Chondrocyte (in vitro differentiated cells): ENCODE measurements around the gene PRKAR1B. TPM values are rescaled to one million over a fixed set of nuclear protein-coding genes. Genes with fewer than 3 reads are reported as not detected.
A peak's percentile ranks its signal among the peaks of the same experiment; 100 is the strongest.

Source experiments
- DNase-seq: peaks from one replicate; pipeline ENCODE4 v3.0.0; 2021; ENCODE audit warnings: mixed read lengths, low spot score
- H3K27ac Mint-ChIP-seq: one replicate; pipeline ENCODE4 v1.8.0; 2021; ENCODE audit warnings: mild to moderate bottlenecking, moderate library complexity, mixed read lengths; ENCODE audit not compliant: unreplicated experiment
- H3K27me3 Mint-ChIP-seq: 2 replicates; pipeline ENCODE4 v1.8.0; 2021; ENCODE audit warnings: low read depth, mixed read lengths
- H3K36me3 Mint-ChIP-seq: 2 replicates; pipeline ENCODE4 v1.8.0; 2021; ENCODE audit warnings: low read depth, mixed read lengths
- H3K4me1 Mint-ChIP-seq: 2 replicates; pipeline ENCODE4 v1.8.0; 2021; ENCODE audit warnings: low read depth, mild to moderate bottlenecking, mixed read lengths
- H3K4me3 Mint-ChIP-seq: one replicate; pipeline ENCODE4 v1.8.0; 2021; ENCODE audit warnings: mild to moderate bottlenecking, moderate library complexity, mixed read lengths; ENCODE audit not compliant: unreplicated experiment
- H3K9me3 Mint-ChIP-seq: 2 replicates; pipeline ENCODE4 v1.8.0; 2021; ENCODE audit warnings: low read depth, mixed read lengths
- total RNA-seq: library from RNA; stranded (reverse); gene quantifications from 3 replicates; pipeline ENCODE4 v1.2.1, GENCODE V29; 2021
- TF ChIP-seq, protein P1 (sequence below): fragments of 200-600 bp; sonication (generic); IDR thresholded peaks from 2 replicates; pipeline ENCODE4 v1.5.0; 2021; ENCODE audit warnings: antibody characterized with exemption, mild to moderate bottlenecking, moderate library complexity

The PRKAR1B gene
- total RNA-seq, 1 donor from 2014 or later, result 7.7 TPM

DNA sequence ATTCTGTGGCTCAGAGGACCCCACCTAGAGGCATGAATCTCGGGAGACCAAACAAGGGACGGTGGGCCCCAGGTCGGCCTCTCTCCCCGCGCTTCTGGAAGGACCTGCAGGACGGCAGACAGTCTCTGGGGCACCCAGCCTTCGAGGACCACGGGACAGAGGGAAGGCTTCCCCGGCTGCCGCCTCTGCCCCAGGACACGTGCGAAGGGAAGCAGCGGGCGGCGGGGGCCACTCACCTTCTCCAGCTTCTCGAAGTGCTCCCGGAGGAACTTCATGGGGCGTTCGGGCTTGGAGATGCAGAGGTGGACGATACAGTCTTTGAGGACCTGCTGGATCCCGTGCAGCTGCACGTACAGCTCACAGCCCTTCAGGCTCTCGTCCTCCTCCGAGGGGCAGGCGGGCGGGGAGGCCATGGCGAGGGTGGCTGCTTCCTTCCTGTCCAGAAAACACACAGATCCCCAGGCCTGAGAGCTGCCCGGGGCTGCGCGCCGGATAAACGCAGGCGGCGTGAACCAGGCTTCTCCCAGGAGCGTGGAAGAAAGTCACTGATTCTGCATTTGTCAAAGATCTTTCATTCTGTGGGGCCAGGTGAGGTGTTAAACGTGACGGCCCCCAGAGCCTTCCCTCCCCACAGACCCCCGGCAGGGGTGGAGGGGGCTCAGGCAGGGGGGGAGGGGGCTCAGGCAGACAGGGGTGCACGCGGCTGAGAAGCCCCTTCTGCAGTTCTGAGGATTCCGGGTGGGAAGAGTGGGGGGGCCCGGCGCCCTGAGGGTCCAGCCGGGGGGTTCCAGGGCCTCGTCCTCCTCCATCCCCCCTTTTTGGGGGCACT lies 15.8 kb downstream of the PRKAR1B start:
- TF ChIP-seq, protein P1, sequence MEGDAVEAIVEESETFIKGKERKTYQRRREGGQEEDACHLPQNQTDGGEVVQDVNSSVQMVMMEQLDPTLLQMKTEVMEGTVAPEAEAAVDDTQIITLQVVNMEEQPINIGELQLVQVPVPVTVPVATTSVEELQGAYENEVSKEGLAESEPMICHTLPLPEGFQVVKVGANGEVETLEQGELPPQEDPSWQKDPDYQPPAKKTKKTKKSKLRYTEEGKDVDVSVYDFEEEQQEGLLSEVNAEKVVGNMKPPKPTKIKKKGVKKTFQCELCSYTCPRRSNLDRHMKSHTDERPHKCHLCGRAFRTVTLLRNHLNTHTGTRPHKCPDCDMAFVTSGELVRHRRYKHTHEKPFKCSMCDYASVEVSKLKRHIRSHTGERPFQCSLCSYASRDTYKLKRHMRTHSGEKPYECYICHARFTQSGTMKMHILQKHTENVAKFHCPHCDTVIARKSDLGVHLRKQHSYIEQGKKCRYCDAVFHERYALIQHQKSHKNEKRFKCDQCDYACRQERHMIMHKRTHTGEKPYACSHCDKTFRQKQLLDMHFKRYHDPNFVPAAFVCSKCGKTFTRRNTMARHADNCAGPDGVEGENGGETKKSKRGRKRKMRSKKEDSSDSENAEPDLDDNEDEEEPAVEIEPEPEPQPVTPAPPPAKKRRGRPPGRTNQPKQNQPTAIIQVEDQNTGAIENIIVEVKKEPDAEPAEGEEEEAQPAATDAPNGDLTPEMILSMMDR, result no peak
- H3K36me3 Mint-ChIP-seq, result no peaks in the 10 kb centered on the region
- H3K27me3 Mint-ChIP-seq, result no peaks in the 10 kb centered on the region
- no peak overlapping the region for H3K27ac Mint-ChIP-seq
- no peaks in the 10 kb centered on the region for H3K9me3 Mint-ChIP-seq
- peak overlapping the region; percentile 40 for H3K4me3 Mint-ChIP-seq
- H3K4me1 Mint-ChIP-seq, result no peaks in the 10 kb centered on the region
- no peak for DNase-seq

DNA sequence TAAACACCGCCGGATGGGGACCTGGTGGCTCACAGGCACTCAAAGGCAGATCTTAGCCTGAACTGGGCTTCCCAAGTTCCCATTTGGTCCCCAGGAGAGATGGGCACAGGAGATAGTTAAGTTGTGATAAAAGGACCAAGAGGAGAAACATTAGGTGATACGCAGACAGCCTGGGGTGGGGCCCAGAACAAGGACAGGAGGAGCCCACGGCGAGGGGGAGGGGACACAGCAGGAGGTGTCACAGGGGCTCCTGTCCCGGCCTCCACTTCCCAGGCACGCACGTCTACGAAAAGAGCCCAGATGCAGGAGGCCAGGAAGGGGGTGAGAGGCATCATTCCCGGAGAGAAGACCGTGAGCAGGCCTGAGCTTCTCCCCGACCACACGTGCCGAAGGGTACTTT lies 16.9 kb downstream of the PRKAR1B start:
- no peak overlapping the region for H3K27ac Mint-ChIP-seq
- H3K27me3 Mint-ChIP-seq, result no peaks in the 10 kb centered on the region
- no peak overlapping the region for H3K4me3 Mint-ChIP-seq
- peaks cover 4% of the 10 kb centered on the region for H3K4me1 Mint-ChIP-seq
- no peaks in the 10 kb centered on the region for H3K36me3 Mint-ChIP-seq
- no peak for DNase-seq
- no peaks in the 10 kb centered on the region for H3K9me3 Mint-ChIP-seq
- TF ChIP-seq, protein P1, result no peak

DNA sequence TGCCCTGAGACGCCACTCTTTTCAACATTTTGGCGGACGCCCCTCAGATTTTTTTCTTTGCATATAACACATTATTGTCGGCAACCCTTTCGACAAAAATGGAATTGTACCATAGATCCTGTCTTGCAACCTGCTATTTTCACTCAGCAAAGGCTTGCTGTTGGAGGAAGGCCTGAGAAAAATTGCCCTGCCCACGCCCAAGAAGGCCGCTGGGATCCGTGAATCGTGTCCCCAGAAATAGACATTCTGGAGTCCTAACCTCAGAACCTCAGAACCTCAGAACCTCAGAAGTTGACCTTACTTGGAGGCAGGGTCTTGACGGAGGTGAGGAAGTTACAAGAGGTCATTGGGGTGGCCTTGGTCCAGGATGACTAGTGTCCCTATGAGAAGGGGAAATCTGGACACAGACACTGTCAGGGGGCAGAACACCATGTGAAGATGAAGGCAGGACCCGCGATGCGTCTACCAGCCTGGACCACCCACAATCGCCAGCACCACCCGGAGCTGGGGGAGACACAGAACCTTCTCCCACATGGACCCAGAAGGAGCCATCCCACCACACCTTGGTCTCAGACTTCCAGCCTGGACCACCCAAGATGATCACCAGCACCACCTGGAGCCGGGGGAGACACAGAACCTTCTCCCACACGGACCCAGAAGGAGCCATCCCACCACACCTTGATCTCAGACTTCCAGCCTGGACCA lies 19.6 kb downstream of the PRKAR1B start:
- H3K27ac Mint-ChIP-seq, result no peak overlapping the region
- peaks cover 4% of the 10 kb centered on the region for H3K4me1 Mint-ChIP-seq
- peaks cover 6% of the 10 kb centered on the region for H3K9me3 Mint-ChIP-seq
- no peak for DNase-seq
- H3K27me3 Mint-ChIP-seq, result no peaks in the 10 kb centered on the region
- no peak overlapping the region for H3K4me3 Mint-ChIP-seq
- TF ChIP-seq, protein P1, result no peak
- H3K36me3 Mint-ChIP-seq, result peaks cover 4% of the 10 kb centered on the region

DNA sequence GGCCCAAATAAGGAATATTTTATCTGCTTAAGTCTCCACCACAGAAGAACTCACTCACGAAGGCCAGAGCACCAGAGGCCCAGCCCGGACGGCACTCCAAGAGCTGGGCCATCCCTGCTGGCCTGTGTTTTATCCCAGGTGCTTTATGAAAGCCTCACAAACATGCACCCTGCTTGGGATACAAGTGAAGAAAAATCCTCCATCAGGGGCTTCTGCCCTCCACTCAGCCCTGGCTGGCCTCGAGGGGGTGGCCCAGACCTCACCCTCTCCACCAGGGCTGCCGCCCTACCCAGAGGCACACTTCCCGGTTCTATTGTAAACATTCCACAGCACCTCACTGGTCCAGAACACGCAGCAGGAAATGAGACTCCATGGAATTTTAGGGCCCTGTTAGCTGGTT lies 20.4 kb downstream of the PRKAR1B start:
- peaks cover 6% of the 10 kb centered on the region for H3K4me1 Mint-ChIP-seq
- H3K27ac Mint-ChIP-seq, result no peak overlapping the region
- no peaks in the 10 kb centered on the region for H3K27me3 Mint-ChIP-seq
- H3K4me3 Mint-ChIP-seq, result no peak overlapping the region
- TF ChIP-seq, protein P1, result no peak
- peaks cover 4% of the 10 kb centered on the region for H3K36me3 Mint-ChIP-seq
- H3K9me3 Mint-ChIP-seq, result peaks cover 6% of the 10 kb centered on the region
- DNase-seq, result no peak

DNA sequence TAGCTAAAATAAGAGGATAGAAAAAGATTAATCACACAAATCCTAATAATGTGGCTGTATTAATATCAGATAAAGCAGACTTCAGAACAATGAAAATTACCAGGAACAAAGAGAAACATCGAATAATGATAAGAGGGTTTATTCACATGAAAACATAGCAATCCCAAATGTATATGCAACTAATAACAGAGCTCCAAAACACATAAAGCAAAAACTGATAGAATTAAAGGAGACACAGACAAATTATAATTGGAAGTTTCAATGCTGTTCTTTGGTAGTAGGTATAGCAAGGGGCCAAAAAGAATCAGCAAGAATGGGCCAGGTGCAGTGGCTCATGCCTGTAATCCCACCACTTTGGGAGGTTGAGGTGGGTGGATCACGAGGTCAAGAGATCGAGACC lies 24.0 kb downstream of the PRKAR1B start:
- H3K27me3 Mint-ChIP-seq, result no peaks in the 10 kb centered on the region
- H3K4me1 Mint-ChIP-seq, result peaks cover 20% of the 10 kb centered on the region
- H3K9me3 Mint-ChIP-seq, result peaks cover 6% of the 10 kb centered on the region
- no peak for DNase-seq
- no peak overlapping the region for H3K4me3 Mint-ChIP-seq
- H3K36me3 Mint-ChIP-seq, result peaks cover 6% of the 10 kb centered on the region
- TF ChIP-seq, protein P1, result no peak
- no peak overlapping the region for H3K27ac Mint-ChIP-seq
